Measurements from ENCODE around the gene TNS4.

GRCh38 chr17:40539711-40540411 lies 38.4 kb upstream of the TNS4 start:
- TF ChIP-seq POLR2A (IDR thresholded peaks at IDR 0.05) (no peak), CTCF (IDR thresholded peaks at IDR 0.05) (no peak), POLR2AphosphoS5 (IDR thresholded peaks at IDR 0.05) (no peak)

All from stomach (tissue), 4 donors.